NCI-H524 (cell line): ENCODE measurements around the gene ZGPAT.
"Not testable (repeated sequence)": the region's sequence is repeated elsewhere in the genome, so short reads cannot be mapped to it uniquely, and the experiment has no call there.

Experiments used
- DNase-seq, 2 experiments: peaks; one replicate each; lab custom pipeline; 2025; lab: John Stamatoyannopoulos, UW

Gene ZGPAT

GRCh38 chr20:63766695-63767426 is 59.0 kb downstream of the ZGPAT start:
- DNase-seq, result peak; percentile 82 to 90

GRCh38 chr20:63767456-63767855 is 59.6 kb downstream of the ZGPAT start:
- DNase-seq, result no peak

GRCh38 chr20:63767886-63768285 is 60.0 kb downstream of the ZGPAT start:
- peak; percentile 48 to 52 for DNase-seq

- no peak for DNase-seq
Measured at GRCh38 chr20:63768591-63769515, 61.0 kb downstream of the ZGPAT start.

GRCh38 chr20:63769891-63770474 is 62.1 kb downstream of the ZGPAT start:
- no peak for DNase-seq

- DNase-seq, result no peak
Measured at GRCh38 chr20:63771046-63771707, 63.3 kb downstream of the ZGPAT start.

- DNase-seq, result no peak
Measured at GRCh38 chr20:63772781-63773518, 65.1 kb downstream of the ZGPAT start.

- DNase-seq, result no peak
Measured at GRCh38 chr20:63773571-63774241, 65.9 kb downstream of the ZGPAT start.

GRCh38 chr20:63774306-63774705 is 66.5 kb downstream of the ZGPAT start:
- no peak for DNase-seq

GRCh38 chr20:63775096-63775978 is 67.5 kb downstream of the ZGPAT start:
- DNase-seq, result peak in 1 of 2 experiments; percentile 55

- not testable (repeated sequence) for DNase-seq
Measured at GRCh38 chr20:63776875-63777274, 69.0 kb downstream of the ZGPAT start.

GRCh38 chr20:63777614-63778013 is 69.8 kb downstream of the ZGPAT start:
- DNase-seq, result no peak

- no peak for DNase-seq
Measured at GRCh38 chr20:63778034-63778752, 70.4 kb downstream of the ZGPAT start.

GRCh38 chr20:63778857-63779256 is 71.0 kb downstream of the ZGPAT start:
- DNase-seq, result no peak

- no peak for DNase-seq
Measured at GRCh38 chr20:63781181-63781580, 73.3 kb downstream of the ZGPAT start.

GRCh38 chr20:63782051-63782471 is 74.2 kb downstream of the ZGPAT start:
- DNase-seq, result peak in 1 of 2 experiments; percentile 56

- no peak for DNase-seq
Measured at GRCh38 chr20:63782521-63782971, 74.7 kb downstream of the ZGPAT start.

GRCh38 chr20:63783970-63784369 is 76.1 kb downstream of the ZGPAT start:
- no peak for DNase-seq

- DNase-seq, result no peak
Measured at GRCh38 chr20:63785691-63786131, 77.9 kb downstream of the ZGPAT start.
